NCI-H460 (cell line): ENCODE data around the gene KDM5A. TPM values are rescaled to one million over a fixed set of nuclear protein-coding genes. Genes with fewer than 3 reads are reported as not detected.

Experiments
- DNase-seq: peaks from one replicate; pipeline ENCODE4 v3.0.0-alpha.2; 2016; ENCODE audit warnings: low read depth; ENCODE audit errors: extremely low read depth
- total RNA-seq: library from RNA; depleted of rRNA; stranded (reverse); fragments of >200 nt; shearing (Covaris generic); gene quantifications from 2 replicates; pipeline ENCODE4 v1.2.3, GENCODE V29; 2014

KDM5A gene
- total RNA-seq, 1 experiment from 2014 or later: 34.3 TPM

DNA sequence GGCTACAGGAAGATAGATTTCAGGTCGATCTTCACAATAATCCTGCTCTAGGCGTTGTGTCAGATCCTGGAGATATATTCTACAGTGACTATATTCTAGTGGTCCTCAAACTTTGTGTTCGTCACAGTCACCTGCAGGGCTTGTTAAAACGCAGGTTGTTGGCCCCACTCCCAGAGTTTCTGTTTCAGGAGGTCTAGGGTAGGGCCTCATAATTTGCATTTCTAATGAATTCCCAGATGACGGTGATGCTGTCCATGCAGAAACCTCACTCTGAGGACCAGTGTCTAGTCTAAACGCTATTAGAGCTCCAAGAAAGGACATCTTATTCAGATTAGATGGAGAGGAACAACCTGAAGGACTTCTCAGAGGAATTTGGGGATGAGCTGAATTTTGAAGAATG lies 113.3 kb downstream of the KDM5A start:
- DNase-seq: no peak

DNA sequence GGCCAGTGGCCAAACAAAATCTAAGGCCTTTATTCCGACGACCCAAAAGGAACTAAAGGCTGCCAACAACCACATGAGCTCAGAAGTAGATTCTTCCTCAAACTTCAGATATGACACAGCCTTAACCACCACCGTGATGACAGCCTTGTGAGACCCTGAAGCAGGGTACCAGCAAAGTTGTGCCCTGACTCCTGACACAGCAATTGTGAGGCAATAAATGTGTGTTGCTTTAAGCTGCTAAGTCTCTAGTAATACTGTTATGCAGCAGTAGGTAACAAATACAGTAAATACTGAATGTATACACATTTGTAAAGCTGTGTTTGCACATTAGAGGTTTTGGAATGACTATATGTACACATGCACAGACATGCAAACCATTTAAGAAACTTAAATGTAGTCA lies 115.7 kb downstream of the KDM5A start:
- no peak for DNase-seq

DNA sequence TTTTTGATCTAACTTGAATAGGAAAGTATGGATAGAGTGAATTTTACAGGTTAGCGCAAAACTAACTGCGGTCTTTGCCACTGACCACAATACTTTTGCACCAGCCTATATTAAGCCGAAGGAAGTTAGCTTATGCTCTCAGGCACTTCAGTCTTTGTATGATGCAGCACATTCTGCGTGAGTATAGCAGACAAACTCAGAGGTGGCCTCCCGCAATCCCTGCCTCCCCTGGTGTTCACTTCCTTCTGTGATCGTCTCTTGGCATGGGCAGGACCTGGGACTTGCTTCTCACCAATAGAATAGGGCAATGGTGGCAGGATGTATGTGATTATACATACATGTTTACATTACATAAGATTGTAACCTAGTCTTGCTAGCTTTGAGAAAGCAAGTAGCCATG lies 116.2 kb downstream of the KDM5A start:
- no peak for DNase-seq

DNA sequence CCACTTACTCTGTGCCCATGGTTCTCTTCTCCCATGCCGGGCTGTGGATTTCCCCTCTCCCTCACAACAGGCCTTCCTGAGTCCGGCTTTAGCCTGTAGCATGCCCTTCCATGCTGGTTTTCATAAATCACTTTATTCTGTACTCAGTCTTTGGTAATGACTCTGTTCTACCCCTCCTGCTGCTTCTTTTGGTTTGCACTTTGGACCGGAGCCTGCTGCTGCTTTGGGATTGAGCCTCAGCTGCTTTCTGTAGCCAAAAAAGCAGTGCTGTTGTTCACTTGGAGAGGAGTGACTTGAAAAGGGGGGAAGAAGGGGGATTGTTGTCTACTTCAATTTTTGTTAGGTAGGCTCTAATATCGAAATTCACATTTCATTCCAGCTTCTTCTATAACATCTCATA lies 118.0 kb downstream of the KDM5A start:
- DNase-seq: no peak

GRCh38 chr12:269191-269590 lies 119.9 kb downstream of the KDM5A start:
- DNase-seq: no peak

DNA sequence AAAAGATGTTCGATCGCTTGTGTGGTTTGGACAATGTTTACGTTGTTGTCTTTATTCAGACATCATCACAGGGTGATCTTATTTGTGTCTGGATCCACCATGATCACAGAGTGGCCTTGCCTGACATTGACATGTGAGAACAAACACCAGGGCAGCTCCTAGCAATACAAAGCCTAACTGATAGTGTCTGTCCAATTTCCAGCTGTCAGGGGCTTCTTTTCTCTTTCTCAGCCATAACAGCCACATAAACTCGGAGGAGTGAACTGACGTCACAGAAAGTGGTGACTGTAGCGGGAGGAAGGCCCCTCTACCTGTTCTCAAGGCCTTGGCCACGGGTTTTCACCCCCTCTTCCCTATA lies 120.7 kb downstream of the KDM5A start:
- DNase-seq: no peak

- no peak for DNase-seq
Observed at GRCh38 chr12:267581-268482, 121.3 kb downstream of the KDM5A start.

DNA sequence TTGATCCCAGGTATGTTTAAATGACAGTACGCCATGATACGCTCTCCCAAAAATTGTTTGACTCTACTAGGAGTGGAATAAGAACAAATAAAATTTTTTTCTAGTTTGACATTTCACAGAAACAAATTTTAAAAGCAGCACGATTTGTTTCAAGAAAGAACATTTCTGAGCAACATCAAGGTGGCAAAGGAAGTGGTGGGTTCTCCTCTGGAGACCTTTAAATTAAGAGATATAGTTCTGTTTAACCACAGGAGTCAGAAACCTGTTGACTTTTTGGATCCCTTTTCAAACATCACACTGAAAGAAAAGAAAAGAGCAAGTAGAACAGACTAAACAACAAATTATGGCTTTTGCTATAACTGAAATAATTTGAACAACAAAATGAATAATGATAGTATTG lies 124.0 kb downstream of the KDM5A start:
- no peak for DNase-seq

GRCh38 chr12:264269-264668 lies 124.9 kb downstream of the KDM5A start:
- DNase-seq: no peak

GRCh38 chr12:263574-263973 lies 125.5 kb downstream of the KDM5A start:
- no peak for DNase-seq

DNA sequence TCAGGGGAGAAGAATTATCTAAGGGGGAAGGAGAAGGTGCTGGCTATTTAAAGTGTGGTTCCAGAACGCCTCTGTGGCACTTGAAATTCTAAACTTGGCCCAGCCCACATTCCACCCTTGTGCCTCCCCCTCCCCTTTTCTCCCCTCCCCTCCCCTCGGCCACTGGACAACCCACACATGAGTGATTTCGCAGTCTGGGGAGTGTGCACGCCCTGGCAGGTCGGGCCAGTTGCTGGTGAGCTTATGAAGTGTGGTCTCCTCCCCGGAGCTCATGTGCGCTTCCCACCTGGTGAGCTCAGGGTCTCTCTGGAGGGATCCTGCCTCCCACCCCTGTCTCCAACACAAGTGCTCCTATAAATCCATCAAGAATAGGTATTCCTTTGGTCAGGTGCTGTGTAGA lies 126.3 kb downstream of the KDM5A start, which contains the start of gene SLC6A13:
TSS of gene SLC6A13 (minus strand) at position 20 of the 400 bp plus-strand sequence. CDS start 2,784 bp downstream, outside the sequence.
- DNase-seq: no peak

- DNase-seq: no peak
Observed at GRCh38 chr12:262113-262512, 127.0 kb downstream of the KDM5A start.

DNA sequence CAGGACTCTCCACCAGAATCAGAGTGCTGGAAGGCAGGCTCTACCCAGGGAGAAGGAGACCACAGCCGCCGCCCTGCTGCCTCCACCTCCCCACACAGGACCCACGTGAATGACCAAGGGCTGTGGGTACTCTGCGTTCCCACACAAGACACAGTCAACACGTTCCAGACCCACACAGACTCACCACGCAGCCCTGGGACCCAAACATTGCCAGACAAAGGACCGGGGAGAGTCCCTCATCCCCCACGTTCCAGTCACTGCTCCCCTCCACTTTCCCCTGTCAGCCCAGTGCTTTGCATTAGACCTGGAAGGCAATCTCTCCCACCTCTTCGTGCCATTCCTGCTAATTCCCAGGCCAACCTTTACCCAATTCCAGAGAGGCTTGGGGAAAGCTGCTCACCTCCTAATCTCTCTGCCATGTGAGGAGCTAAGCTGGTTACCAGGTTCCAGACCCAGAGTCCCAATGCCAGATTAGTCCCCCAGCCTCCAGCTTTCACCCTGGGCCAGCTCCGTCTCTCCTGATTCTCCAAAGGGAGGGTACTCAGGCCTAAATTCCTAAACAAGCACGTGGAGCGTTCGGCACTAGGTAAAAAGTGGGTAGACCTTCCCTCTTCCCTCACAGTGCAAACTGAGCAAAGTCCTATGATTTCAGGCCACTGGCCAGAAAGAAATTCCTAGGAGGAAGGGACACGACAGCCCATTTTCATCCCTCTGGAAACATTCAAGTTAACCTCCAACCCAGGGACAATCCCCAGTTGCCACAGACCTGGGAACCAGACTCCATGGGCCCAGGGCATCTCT lies 131.4 kb downstream of the KDM5A start:
- DNase-seq: no peak

DNA sequence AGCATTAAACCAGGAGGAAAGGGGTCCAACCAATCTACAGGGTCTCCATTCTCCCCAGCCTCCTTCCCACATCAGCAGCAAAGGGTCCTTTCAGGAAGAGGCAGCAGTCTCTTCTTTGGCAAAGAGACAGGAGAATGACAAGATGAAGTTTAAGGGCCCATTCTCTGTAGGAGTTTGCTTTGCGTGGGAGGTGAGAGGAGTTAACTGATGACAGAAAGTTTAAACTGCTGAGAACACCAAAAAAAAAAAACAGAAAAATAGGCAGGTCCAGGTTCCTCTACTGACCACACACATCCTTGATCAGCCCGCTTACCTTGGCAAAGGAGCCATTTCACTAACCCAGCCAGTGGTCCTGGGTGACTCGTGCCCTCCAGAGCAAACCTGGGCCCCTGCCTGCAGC lies 132.2 kb downstream of the KDM5A start:
- no peak for DNase-seq

- no peak for DNase-seq
Observed at GRCh38 chr12:256225-256624, 132.9 kb downstream of the KDM5A start.

- no peak for DNase-seq
Observed at GRCh38 chr12:254912-255311, 134.2 kb downstream of the KDM5A start.

DNA sequence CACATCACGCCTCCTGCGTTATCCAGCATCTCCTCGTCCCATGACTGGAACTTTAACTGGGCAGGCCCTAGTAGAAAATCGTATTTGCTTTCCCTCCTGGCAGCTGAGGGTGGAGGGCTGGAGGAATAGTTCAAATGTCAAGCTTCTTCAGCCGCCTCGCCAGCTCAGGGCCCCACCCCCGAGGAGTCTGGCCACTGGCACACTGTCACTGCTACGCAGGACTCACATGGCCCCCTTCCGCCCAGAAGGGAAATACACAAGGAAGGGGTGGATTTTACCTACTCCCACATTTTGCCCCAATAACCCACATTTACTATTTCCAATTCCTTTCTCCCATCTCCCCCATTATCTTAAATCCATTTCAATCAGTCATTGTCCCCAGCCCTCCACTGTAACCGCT lies 135.1 kb downstream of the KDM5A start:
- no peak for DNase-seq

DNA sequence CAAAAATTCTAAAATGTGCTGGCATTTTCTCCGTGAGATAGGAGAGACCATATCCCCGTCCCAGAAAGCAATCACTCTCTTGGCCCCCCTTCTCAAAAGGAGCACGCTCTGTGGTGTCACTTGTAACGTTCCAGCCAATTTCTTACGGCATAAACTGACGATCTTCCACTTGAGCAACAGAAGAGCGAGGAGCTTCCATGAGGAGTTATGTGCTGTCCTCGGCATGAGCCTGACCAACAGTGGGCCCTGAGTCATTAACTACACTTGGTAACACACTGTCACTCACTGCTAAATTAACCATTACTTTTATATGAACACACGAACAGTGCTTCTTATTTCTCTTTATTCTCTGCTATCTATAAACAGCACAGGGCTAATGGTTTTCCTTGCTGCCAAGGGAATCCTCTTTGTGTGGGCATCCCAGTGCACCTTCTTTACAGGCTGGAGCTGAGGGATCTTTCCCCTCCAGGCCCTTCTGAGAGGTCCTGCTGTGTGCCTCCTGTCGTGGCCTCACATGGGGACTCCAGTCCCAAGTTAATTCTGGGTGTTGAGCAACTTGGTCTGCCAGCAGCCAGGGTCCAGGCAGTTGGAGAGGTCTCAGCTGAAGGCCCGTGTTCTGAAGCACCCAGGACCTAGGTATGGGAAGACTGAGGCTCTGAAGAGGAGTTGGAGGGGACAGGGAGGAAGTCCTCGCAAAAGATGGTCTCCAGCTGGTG lies 135.8 kb downstream of the KDM5A start:
- no peak for DNase-seq

DNA sequence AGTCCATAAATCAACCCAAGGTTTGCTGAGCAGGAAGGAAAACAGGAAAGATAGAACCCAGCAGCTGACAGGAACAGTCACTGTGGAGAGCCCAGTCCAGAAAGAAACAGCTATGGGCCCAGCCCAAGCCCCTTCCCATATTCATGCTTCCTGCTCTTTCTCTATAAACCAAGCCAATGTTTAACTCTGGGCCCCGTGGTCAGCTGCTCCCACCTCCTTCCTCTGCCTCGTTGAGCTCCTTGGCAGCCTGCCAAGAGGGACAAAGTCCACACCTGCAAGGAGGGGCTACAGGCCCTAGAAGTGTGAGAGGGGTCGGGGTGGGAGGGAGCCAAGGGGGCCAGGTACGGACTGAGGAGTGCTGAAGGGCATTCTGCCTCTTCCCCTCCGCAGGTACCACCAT lies 136.5 kb downstream of the KDM5A start:
- DNase-seq: no peak

- DNase-seq: no peak
Observed at GRCh38 chr12:247271-247670, 141.8 kb downstream of the KDM5A start.

GRCh38 chr12:243381-243780 lies 145.7 kb downstream of the KDM5A start:
- DNase-seq: no peak
